Breast epithelium (tissue), 3 donors: ENCODE results near the gene NXN.

ENCODE experiments used
- CTCF ChIP-seq, 3 donors: fragments of 450-650 bp; IDR thresholded peaks; one replicate each; pipeline ENCODE4 v1.5.1; 2016 to 2017; ENCODE audit warnings: antibody characterized with exemption in 3 of 3, mild to moderate bottlenecking in 3 of 3, moderate library complexity in 3 of 3
- POLR2A ChIP-seq: fragments of 450-650 bp; IDR thresholded peaks from one replicate; pipeline ENCODE4 v1.6.1; 2016; ENCODE audit warnings: antibody characterized with exemption, mild to moderate bottlenecking, moderate library complexity

GRCh38 chr17:924711-925475 lies 54.7 kb downstream of the NXN start:
- no peak for TF ChIP-seq CTCF (IDR thresholded peaks at IDR 0.05)
- TF ChIP-seq POLR2A, result no peak
